Activated gamma-delta T cell (primary cell): ENCODE results near the gene HOOK1.
"Not testable (repeated sequence)": the region's sequence is repeated elsewhere in the genome, so short reads cannot be mapped to it uniquely, and the experiment has no call there.

ENCODE experiments used
- DNase-seq: peaks from one replicate; lab custom pipeline; 2025; lab: John Stamatoyannopoulos, UW

Gene HOOK1

GRCh38 chr1:59885160-59885832, 70.5 kb downstream of the HOOK1 start:
- no peak for DNase-seq

- DNase-seq: no peak
These were observed 78.4 kb downstream of the HOOK1 start for GRCh38 chr1:59892841-59893811.

- no peak for DNase-seq
These were observed 82.4 kb downstream of the HOOK1 start for GRCh38 chr1:59897165-59897564.

- no peak for DNase-seq
These were observed 84.2 kb downstream of the HOOK1 start for GRCh38 chr1:59898927-59899326.

- DNase-seq: no peak
These were observed 85.9 kb downstream of the HOOK1 start for GRCh38 chr1:59900640-59901039.

GRCh38 chr1:59901770-59902388, 87.1 kb downstream of the HOOK1 start:
- no peak for DNase-seq

- DNase-seq: no peak
These were observed 88.5 kb downstream of the HOOK1 start for GRCh38 chr1:59903141-59903754.

GRCh38 chr1:59906931-59907330, 92.2 kb downstream of the HOOK1 start:
- DNase-seq: no peak

- DNase-seq: no peak
These were observed 93.3 kb downstream of the HOOK1 start for GRCh38 chr1:59908084-59908483.

GRCh38 chr1:59908682-59909081, 93.9 kb downstream of the HOOK1 start:
- no peak for DNase-seq

- DNase-seq: not testable (repeated sequence)
These were observed 100.1 kb downstream of the HOOK1 start for GRCh38 chr1:59914791-59915286.

- no peak for DNase-seq
These were observed 100.8 kb downstream of the HOOK1 start for GRCh38 chr1:59915516-59915915.

- no peak for DNase-seq
These were observed 102.5 kb downstream of the HOOK1 start for GRCh38 chr1:59917026-59917784.

- DNase-seq: no peak
These were observed 103.0 kb downstream of the HOOK1 start for GRCh38 chr1:59917785-59918180.

- DNase-seq: no peak
These were observed 105.0 kb downstream of the HOOK1 start for GRCh38 chr1:59919746-59920145.

- DNase-seq: not testable (repeated sequence)
These were observed 106.6 kb downstream of the HOOK1 start for GRCh38 chr1:59921258-59921899.

GRCh38 chr1:59924653-59925052, 109.9 kb downstream of the HOOK1 start:
- no peak for DNase-seq
